GM12872 (cell line): ENCODE data around the gene VTI1A.

ENCODE experiments used
- TF ChIP-seq, protein P1 (sequence below): IDR thresholded peaks from 3 replicates; pipeline ENCODE4 v1.5.1; 2011; ENCODE audit warnings: low read depth, mild to moderate bottlenecking, low read length, moderate library complexity; ENCODE audit not compliant: insufficient read depth

Gene VTI1A

DNA sequence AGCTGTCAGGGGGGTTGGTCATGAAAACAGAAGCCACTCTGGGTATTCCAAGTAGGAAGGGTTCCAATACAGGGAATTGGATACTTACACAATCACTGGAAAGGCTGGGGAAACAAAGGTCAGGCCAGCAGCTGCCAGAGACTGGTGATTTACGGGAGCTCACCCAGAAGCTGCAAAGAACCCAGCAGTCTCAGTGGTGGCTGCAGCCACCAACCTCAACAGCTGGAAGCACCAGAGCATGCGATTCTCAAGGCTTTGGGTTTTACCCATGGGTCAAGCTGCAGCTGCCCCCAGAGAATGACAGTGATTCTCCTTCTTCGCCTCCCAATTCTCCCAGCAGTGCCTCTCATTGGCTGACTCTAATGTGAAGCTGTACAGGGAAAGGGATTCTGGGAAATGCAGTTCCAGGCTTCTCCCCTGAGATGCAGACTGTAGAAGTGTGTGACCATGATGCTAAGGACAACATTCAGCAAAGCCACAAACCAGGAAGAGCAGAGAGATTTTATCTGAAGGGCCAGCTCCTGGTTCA lies 395.9 kb downstream of the VTI1A start:
- TF ChIP-seq, protein P1, sequence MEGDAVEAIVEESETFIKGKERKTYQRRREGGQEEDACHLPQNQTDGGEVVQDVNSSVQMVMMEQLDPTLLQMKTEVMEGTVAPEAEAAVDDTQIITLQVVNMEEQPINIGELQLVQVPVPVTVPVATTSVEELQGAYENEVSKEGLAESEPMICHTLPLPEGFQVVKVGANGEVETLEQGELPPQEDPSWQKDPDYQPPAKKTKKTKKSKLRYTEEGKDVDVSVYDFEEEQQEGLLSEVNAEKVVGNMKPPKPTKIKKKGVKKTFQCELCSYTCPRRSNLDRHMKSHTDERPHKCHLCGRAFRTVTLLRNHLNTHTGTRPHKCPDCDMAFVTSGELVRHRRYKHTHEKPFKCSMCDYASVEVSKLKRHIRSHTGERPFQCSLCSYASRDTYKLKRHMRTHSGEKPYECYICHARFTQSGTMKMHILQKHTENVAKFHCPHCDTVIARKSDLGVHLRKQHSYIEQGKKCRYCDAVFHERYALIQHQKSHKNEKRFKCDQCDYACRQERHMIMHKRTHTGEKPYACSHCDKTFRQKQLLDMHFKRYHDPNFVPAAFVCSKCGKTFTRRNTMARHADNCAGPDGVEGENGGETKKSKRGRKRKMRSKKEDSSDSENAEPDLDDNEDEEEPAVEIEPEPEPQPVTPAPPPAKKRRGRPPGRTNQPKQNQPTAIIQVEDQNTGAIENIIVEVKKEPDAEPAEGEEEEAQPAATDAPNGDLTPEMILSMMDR, result no peak

DNA sequence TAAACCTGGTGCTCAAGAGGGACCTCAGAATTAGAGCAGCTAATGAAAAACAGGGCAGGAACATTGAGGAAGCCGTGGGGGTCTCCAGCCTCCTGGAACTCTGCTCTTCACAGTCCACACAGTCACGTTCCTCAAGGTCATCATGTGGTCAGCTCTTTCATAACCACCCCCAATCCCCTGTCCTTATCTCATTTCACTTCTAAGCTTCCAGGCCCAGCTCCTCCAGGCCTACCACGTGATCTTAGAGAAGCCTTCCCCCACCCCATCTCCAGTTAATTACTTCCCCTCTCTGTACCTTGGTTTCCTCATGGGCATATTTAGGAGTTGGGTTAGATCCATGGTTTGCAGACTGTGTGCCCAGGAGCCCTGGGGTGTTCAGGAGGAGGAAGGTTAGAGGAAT lies 396.6 kb downstream of the VTI1A start:
- TF ChIP-seq, protein P1, result no peak

DNA sequence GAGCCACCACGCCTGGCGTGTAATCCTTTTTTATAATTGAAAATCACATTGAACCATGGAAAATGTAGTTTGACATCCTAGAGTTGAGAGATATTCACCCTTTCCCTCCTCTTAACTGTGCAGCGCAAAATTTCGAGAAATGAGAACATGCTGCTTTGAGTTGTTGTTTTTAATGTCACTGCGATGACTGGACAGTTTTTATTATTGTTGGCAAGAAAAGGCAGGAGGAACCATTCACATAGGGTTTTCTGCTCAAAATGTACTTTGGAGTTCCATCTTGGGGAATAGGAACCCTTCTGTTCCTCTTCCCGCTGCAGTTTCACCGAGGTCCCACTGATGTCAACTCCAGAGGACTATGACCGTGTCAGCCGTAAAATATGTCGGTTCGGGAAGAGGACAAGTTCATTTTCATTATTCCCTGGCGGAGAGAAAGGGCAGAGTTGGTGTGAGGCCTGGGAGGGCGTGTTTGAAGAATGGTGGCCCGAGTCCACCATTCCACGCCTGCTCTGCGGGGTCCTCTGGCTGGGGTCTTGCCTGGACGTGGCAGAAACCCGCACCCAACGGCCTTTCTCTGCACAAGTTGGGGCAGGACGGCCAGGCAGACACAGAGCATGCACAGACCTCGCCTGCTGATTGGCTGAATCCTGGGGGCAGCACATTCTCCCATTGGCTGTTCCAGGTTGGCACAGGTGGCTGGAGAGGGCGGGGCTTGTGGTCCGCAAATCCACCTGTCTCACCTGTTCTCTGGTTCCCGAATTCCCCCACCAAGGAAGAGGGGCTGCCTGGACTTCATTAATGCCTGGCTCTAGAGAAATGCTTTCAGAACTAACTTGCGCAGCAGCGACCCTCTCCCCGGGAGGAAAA lies 397.9 kb downstream of the VTI1A start:
- TF ChIP-seq, protein P1, result no peak

DNA sequence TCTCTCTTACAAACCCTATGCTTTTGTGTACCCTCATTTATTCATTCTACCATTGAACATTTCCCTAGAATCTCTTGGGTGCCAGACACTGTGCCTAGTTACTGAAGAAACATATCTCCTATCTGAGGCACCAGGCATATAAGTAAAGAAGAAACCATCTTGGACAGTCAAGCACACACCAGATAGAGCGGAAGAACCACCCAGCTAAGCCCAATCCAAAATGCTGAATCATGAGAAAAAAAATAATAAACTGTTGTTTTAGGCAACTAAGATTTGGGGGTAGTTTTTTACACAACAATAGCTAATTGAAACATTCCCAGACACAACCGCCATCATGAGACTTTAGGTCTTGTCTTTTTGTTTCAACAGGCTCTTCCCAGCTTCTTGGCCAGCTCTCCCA lies 400.8 kb downstream of the VTI1A start:
- TF ChIP-seq, protein P1, result no peak

DNA sequence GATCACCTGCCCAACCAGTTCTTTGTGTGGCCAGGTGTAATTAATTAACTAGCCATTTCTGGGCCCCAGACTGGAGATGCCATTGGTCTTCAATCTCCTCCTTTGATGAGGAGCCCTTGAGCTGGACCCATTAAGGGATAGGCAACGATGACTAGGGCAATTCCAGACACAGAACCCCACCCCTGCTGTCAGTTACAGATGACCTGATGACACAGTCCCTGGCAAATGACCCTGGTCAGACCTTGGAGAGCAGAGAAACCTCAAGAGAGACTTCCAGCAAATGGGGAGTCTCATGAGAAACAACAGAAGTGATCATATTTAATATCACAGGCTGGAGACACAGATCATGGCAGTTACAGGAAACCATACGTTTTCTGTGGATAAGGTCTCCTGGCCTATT lies 401.2 kb downstream of the VTI1A start:
- TF ChIP-seq, protein P1, result no peak

DNA sequence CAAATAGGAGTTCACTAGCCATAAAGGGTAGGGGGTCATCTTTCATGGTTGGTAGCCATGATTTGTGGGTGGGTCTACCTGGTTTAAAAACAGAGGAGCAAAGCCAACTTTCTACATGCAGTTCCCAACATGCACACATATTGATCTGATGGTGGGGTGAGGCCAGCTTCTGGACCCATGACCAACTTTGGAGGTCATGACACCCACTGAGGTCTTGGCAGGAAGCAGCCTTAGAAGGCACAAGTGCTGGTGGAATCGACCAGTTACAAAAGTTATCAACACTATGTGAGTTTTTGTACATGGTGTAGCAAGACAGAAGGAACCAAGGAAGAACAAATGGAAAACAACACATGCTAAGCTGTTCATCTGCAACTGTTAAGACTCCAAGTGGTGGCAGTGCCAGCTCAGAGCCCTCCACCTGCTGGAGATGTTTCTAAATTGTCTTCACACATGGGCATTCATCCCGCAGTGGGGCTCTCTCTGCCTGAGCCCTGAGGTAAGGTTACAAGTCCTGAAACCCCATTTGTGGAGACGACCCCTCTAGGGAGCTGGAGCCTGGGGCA lies 401.9 kb downstream of the VTI1A start:
- TF ChIP-seq, protein P1, result no peak

DNA sequence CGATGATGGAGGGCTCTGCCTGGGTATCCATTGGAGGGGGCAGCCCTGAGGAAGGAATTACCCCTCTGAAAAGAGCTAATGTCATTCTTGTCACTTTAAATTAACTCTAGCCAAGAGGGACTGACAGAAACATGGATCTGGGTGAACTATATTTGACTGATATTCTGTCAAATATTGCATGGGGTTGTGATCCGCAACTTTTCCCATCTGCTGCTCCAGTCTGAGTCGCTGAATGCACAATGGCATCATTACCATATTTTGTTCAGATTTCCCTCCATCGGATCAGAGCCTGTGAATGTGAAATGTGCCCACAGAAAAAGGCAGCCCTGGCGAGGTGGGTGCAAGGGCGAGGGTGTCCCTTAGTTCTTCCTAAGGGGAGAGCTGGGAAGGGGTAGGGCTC lies 402.5 kb downstream of the VTI1A start:
- TF ChIP-seq, protein P1, result no peak
